ENCODE data around the gene OR51E1.

The OR51E1 gene

DNA sequence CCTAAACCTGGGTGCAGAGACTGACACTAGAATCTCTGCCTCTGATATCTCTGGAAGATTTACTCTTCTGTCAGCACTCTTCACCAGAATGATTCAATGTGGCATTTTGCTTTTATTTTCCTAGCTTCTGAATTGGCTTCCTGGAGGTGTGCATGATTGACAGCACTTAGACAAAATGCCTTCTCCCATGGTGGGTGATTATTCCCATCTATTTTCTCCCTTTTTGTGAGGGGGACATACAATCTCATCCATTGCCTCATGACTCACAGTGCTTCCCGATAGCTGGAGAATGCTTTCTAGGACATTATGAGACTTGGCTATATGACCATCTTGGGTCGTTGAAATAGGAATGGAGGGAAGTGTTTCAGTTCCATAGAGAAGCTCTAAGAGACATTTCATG, 31.8 kb upstream of the OR51E1 start:
- no peak overlapping the region for H3K4me3 ChIP-seq (replicated peaks; ENCODE audit: insufficient read depth, low read length)
- no peak overlapping the region for H3K27ac ChIP-seq (replicated peaks)
- TF ChIP-seq SPI1 (IDR thresholded peaks at IDR 0.05; ENCODE audit: borderline replicate concordance, low read depth): no peak
- TF ChIP-seq POLR2AphosphoS5 (IDR thresholded peaks at IDR 0.05; ENCODE audit: low read depth): no peak
- no peak for TF ChIP-seq REST (IDR thresholded peaks at IDR 0.05; ENCODE audit: insufficient replicate concordance, low read depth)
- no peak for TF ChIP-seq GABPA (IDR thresholded peaks at IDR 0.05; ENCODE audit: low read depth)
- TF ChIP-seq, protein P1, sequence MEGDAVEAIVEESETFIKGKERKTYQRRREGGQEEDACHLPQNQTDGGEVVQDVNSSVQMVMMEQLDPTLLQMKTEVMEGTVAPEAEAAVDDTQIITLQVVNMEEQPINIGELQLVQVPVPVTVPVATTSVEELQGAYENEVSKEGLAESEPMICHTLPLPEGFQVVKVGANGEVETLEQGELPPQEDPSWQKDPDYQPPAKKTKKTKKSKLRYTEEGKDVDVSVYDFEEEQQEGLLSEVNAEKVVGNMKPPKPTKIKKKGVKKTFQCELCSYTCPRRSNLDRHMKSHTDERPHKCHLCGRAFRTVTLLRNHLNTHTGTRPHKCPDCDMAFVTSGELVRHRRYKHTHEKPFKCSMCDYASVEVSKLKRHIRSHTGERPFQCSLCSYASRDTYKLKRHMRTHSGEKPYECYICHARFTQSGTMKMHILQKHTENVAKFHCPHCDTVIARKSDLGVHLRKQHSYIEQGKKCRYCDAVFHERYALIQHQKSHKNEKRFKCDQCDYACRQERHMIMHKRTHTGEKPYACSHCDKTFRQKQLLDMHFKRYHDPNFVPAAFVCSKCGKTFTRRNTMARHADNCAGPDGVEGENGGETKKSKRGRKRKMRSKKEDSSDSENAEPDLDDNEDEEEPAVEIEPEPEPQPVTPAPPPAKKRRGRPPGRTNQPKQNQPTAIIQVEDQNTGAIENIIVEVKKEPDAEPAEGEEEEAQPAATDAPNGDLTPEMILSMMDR (IDR thresholded peaks at IDR 0.05; ENCODE audit: insufficient read depth, low read length): no peak
- no peak for DNase-seq (ENCODE audit: low read depth in 1 of 2, low spot score in 1 of 2)
- no peaks in the 10 kb centered on the region for H3K27me3 ChIP-seq (ENCODE audit: insufficient read depth, poor library complexity, severe bottlenecking)

DNA sequence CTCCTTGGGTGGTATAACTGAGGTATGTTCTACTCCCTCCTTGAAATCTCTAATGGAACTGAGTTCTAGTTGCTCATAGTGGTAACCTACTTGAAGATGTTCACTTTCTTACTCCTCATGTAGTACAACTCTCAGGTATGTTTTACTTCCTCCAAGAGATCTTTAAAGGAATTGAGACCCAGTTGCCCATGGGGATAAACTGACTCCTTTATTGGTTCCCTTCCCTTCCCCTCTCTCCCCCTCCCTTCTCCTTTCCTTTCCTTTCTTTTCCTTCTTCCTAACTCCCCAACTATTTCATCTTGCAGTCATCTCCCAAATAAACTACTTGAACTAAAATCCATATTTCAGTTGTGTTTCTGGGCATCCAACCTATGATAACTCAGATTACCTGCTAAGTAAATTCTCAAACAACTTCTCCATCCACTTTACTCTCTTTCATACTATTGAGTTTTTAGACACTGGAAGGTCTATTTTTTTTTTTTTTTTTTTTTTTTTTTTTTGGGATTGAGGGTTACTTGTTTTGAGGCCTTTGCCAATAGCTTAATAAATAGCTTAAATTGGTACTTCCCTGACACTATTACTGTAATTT, 27.8 kb upstream of the OR51E1 start:
- TF ChIP-seq REST (IDR thresholded peaks at IDR 0.05; ENCODE audit: insufficient replicate concordance, low read depth) (no peak), GABPA (IDR thresholded peaks at IDR 0.05; ENCODE audit: low read depth) (no peak), SPI1 (IDR thresholded peaks at IDR 0.05; ENCODE audit: borderline replicate concordance, low read depth) (no peak), POLR2AphosphoS5 (IDR thresholded peaks at IDR 0.05; ENCODE audit: low read depth) (no peak)
- TF ChIP-seq, protein P1 (IDR thresholded peaks at IDR 0.05; ENCODE audit: insufficient read depth, low read length): no peak
- H3K27me3 ChIP-seq (ENCODE audit: insufficient read depth, poor library complexity, severe bottlenecking): no peaks in the 10 kb centered on the region
- H3K4me3 ChIP-seq (replicated peaks; ENCODE audit: insufficient read depth, low read length): no peak overlapping the region
- no peak for DNase-seq (ENCODE audit: low read depth in 1 of 2, low spot score in 1 of 2)
- no peak overlapping the region for H3K27ac ChIP-seq (replicated peaks)

DNA sequence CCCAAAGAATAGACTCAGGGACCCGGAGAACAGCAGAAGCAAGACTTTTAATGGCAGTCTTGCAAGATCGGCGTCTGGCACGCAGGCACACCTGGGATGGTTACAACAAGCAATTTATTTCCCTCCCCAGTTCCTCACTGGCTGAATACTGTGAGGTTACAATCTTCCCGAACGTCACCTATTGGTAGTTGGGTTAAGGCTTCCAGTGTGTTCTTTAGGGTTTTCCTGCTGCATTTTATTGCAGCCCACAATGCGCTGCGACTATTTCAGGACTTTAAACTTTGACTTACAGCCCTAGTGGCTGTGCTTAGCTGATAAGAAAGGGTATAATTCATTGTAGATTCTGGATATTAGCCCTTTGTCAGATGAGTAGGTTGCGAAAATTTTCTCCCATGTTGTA, 24.3 kb upstream of the OR51E1 start:
- Histone ChIP-seq H3K4me3 (replicated peaks; ENCODE audit: insufficient read depth, low read length) (no peak overlapping the region), H3K27ac (replicated peaks) (no peak overlapping the region), H3K27me3 (ENCODE audit: insufficient read depth, poor library complexity, severe bottlenecking) (no peaks in the 10 kb centered on the region)
- DNase-seq (ENCODE audit: low read depth in 1 of 2, low spot score in 1 of 2): no peak
- TF ChIP-seq POLR2AphosphoS5 (IDR thresholded peaks at IDR 0.05; ENCODE audit: low read depth) (no peak), SPI1 (IDR thresholded peaks at IDR 0.05; ENCODE audit: borderline replicate concordance, low read depth) (no peak), REST (IDR thresholded peaks at IDR 0.05; ENCODE audit: insufficient replicate concordance, low read depth) (no peak), GABPA (IDR thresholded peaks at IDR 0.05; ENCODE audit: low read depth) (no peak)
- TF ChIP-seq, protein P1 (IDR thresholded peaks at IDR 0.05; ENCODE audit: insufficient read depth, low read length): no peak
